Measurements from ENCODE around the gene ANO7. TPM values are rescaled to one million over a fixed set of nuclear protein-coding genes. Genes with fewer than 3 reads are reported as not detected.
"Not testable (repeated sequence)": the region's sequence is repeated elsewhere in the genome, so short reads cannot be mapped to it uniquely, and the experiment has no call there.

The ANO7 gene
- total and polyA plus RNA-seq, 7 donors = 0.41 to 39.2 (median 3.9) TPM; not detected in 2

GRCh38 chr2:241195506-241196130, 7.1 kb downstream of the ANO7 start:
- Histone ChIP-seq H3K9me3 (no peaks in the 10 kb centered on the region), H3K4me1 (no peaks in the 10 kb centered on the region), H3K4me3 (no peak overlapping the region), H3K27ac (no peak overlapping the region), H3K27me3 (no peaks in the 10 kb centered on the region), H3K36me3 (no peaks in the 10 kb centered on the region)
- 78 to 90% methylated on average over 18 of the region's 18 CpGs for WGBS, 2 donors
- no peak for TF ChIP-seq EP300 (IDR thresholded peaks at IDR 0.05)
- no peak for TF ChIP-seq POLR2AphosphoS5 (IDR thresholded peaks at IDR 0.05)
- no peak for TF ChIP-seq POLR2A (IDR thresholded peaks at IDR 0.05)
- TF ChIP-seq, protein P1, sequence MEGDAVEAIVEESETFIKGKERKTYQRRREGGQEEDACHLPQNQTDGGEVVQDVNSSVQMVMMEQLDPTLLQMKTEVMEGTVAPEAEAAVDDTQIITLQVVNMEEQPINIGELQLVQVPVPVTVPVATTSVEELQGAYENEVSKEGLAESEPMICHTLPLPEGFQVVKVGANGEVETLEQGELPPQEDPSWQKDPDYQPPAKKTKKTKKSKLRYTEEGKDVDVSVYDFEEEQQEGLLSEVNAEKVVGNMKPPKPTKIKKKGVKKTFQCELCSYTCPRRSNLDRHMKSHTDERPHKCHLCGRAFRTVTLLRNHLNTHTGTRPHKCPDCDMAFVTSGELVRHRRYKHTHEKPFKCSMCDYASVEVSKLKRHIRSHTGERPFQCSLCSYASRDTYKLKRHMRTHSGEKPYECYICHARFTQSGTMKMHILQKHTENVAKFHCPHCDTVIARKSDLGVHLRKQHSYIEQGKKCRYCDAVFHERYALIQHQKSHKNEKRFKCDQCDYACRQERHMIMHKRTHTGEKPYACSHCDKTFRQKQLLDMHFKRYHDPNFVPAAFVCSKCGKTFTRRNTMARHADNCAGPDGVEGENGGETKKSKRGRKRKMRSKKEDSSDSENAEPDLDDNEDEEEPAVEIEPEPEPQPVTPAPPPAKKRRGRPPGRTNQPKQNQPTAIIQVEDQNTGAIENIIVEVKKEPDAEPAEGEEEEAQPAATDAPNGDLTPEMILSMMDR (IDR thresholded peaks at IDR 0.05) = no peak
- no peak for DNase-seq
- intact Hi-C loops (cut with DNase I) = no loop called here

DNA sequence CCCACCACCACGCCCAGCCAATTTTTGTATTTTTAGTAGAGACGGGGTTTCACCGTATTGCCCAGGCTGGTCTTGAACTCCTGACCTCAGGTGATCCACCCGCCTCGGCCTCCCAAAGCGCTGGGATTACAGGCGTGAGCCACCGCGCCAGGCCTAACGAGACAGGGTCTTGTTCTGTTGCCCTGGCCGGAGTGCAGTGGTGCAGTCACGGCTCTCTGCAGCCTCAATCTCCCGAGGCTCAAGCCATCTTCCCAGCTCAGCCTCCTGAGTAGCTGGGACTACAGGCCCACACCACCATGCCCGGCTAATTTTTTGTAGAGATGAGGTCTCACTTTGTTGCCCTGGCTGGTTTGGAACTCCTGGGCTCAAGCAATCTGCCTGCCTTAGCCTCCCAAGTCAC, 8.8 kb downstream of the ANO7 start:
- H3K4me1 ChIP-seq; H3K9me3 ChIP-seq; H3K36me3 ChIP-seq; intact Hi-C loops (cut with DNase I); H3K27ac ChIP-seq; H3K27me3 ChIP-seq; DNase-seq; H3K4me3 ChIP-seq: not testable (repeated sequence)
- WGBS, 2 donors = 95 to 97% methylated on average over 14 of the region's 14 CpGs

DNA sequence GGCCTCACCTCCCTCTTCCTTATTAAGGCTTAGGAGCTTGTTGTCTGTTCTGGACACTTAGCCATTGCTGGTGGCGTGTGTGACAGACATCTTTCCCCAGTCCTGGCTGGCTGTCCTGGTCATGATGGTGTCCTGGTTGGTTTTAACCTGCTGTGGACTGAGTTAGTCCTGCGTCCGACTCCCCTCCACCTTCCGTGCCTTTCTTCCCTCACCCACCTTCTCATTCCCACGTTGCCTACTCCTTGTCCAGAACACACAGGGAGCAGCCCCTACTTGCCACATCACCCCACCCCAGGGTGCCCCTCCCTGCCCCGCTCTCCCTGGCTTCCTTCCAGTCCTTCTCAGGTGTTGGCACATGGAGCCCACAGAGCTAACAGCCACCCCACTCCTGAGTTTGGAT, 9.5 kb downstream of the ANO7 start:
- Histone ChIP-seq H3K36me3 (no peaks in the 10 kb centered on the region), H3K4me3 (no peak overlapping the region), H3K27me3 (no peaks in the 10 kb centered on the region), H3K27ac (no peak overlapping the region), H3K9me3 (no peaks in the 10 kb centered on the region), H3K4me1 (no peaks in the 10 kb centered on the region)
- DNase-seq = no peak
- WGBS, 2 donors = 62 to 88% methylated on average over 6 of the region's 6 CpGs
- intact Hi-C loops (cut with DNase I) = no loop called here
- TF ChIP-seq, protein P1 (IDR thresholded peaks at IDR 0.05) = no peak
- TF ChIP-seq EP300 (IDR thresholded peaks at IDR 0.05) = no peak
- no peak for TF ChIP-seq POLR2AphosphoS5 (IDR thresholded peaks at IDR 0.05)
- TF ChIP-seq POLR2A (IDR thresholded peaks at IDR 0.05) = no peak

DNA sequence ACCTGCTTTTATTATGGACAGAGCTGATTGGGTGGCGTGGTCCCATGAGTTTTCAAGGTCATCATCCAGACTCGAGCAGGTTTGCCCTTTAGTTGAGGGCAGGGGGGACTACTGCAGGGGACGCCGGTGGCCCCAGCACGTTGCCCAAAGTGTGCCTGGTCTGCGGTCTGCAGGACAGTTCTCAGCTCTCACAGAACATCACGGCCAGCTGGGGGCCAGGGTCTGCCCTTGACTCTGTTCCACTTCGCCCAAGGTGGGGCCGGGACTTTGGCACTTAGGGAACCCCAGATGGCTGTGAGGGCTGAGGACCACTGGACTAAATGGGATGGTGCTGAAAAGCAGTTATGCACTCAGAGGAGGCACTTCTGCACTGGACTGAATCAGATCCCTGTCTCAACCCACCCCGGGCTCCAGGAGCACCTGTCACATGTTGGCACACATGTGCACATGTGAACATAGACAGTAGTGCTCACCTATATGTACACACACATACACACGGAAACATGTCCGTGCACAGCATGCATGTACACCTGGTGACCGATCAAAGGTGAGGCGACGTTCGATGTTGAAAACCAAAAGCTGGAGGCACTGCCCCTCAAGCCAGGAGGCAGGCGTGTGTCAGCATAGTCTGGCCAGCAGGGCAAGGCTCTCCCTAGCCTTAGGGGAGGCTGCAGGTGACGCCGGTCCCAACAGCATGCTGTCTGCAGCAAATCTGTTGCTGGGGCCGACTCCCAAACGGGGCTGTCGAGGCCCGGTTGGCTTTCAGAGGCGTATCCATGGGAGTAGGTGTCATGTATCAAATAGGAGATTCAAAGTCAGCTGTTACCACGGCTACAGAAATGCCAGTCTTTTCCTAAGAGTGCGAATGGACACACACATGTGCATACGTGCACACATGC, 10.2 kb downstream of the ANO7 start:
- TF ChIP-seq POLR2A (IDR thresholded peaks at IDR 0.05) = no peak
- TF ChIP-seq, protein P1 (IDR thresholded peaks at IDR 0.05) = no peak
- no peak for TF ChIP-seq EP300 (IDR thresholded peaks at IDR 0.05)
- no peak for TF ChIP-seq POLR2AphosphoS5 (IDR thresholded peaks at IDR 0.05)
- no peak for DNase-seq
- WGBS, 2 donors = 74 to 86% methylated on average over 27 of the region's 27 CpGs
- Histone ChIP-seq H3K9me3 (no peaks in the 10 kb centered on the region), H3K36me3 (no peaks in the 10 kb centered on the region), H3K27ac (no peak overlapping the region), H3K27me3 (no peaks in the 10 kb centered on the region), H3K4me3 (no peak overlapping the region), H3K4me1 (no peaks in the 10 kb centered on the region)
- intact Hi-C loops (cut with DNase I) = no loop called here

GRCh38 chr2:241199286-241199685, 10.8 kb downstream of the ANO7 start:
- no peaks in the 10 kb centered on the region for H3K36me3 ChIP-seq
- intact Hi-C loops (cut with DNase I) = no loop called here
- no peaks in the 10 kb centered on the region for H3K9me3 ChIP-seq
- no peaks in the 10 kb centered on the region for H3K27me3 ChIP-seq
- no peak for DNase-seq
- H3K4me3 ChIP-seq = no peak overlapping the region
- H3K27ac ChIP-seq = no peak overlapping the region
- 88 to 89% methylated on average over 16 of the region's 16 CpGs for WGBS, 2 donors
- no peaks in the 10 kb centered on the region for H3K4me1 ChIP-seq
- no peak for TF ChIP-seq EP300 (IDR thresholded peaks at IDR 0.05)
- TF ChIP-seq, protein P1 (IDR thresholded peaks at IDR 0.05) = no peak
- no peak for TF ChIP-seq POLR2AphosphoS5 (IDR thresholded peaks at IDR 0.05)

All from sigmoid colon (tissue), 7 donors.